Measurements from ENCODE around the gene DEPDC5.
"Not testable (repeated sequence)": the region's sequence is repeated elsewhere in the genome, so short reads cannot be mapped to it uniquely, and the experiment has no call there.

DEPDC5 gene

GRCh38 chr22:31789803-31790202, 36.0 kb downstream of the DEPDC5 start:
- no peak for TF ChIP-seq CTCF (IDR thresholded peaks at IDR 0.05; ENCODE audit: borderline replicate concordance, control extremely low read depth, extremely low read depth, insufficient read depth, missing control alignments)
- in situ Hi-C loops (cut with MboI; ENCODE audit: low sequenced_read_pairs, unreplicated experiment): no loop called here
- no peak for DNase-seq (ENCODE audit: low spot score)

GRCh38 chr22:31790240-31790639, 36.4 kb downstream of the DEPDC5 start:
- peak; percentile 62 for DNase-seq (ENCODE audit: low spot score)
- in situ Hi-C loops (cut with MboI; ENCODE audit: low sequenced_read_pairs, unreplicated experiment): no loop called here
- TF ChIP-seq CTCF (IDR thresholded peaks at IDR 0.05; ENCODE audit: borderline replicate concordance, control extremely low read depth, extremely low read depth, insufficient read depth, missing control alignments): no peak

GRCh38 chr22:31799358-31799757, 45.5 kb downstream of the DEPDC5 start:
- DNase-seq (ENCODE audit: low spot score); in situ Hi-C loops (cut with MboI; ENCODE audit: low sequenced_read_pairs, unreplicated experiment): not testable (repeated sequence)

- DNase-seq (ENCODE audit: low spot score): no peak
- no peak for TF ChIP-seq CTCF (IDR thresholded peaks at IDR 0.05; ENCODE audit: borderline replicate concordance, control extremely low read depth, extremely low read depth, insufficient read depth, missing control alignments)
- in situ Hi-C loops (cut with MboI; ENCODE audit: low sequenced_read_pairs, unreplicated experiment): no loop called here
Observed at GRCh38 chr22:31800065-31800464, 46.2 kb downstream of the DEPDC5 start.

- in situ Hi-C loops (cut with MboI; ENCODE audit: low sequenced_read_pairs, unreplicated experiment); DNase-seq (ENCODE audit: low spot score): not testable (repeated sequence)
Observed at GRCh38 chr22:31800861-31801260, 47.0 kb downstream of the DEPDC5 start.

- no peak for TF ChIP-seq CTCF (IDR thresholded peaks at IDR 0.05; ENCODE audit: borderline replicate concordance, control extremely low read depth, extremely low read depth, insufficient read depth, missing control alignments)
- in situ Hi-C loops (cut with MboI; ENCODE audit: low sequenced_read_pairs, unreplicated experiment): no loop called here
- DNase-seq (ENCODE audit: low spot score): no peak
Observed at GRCh38 chr22:31802575-31802974, 48.8 kb downstream of the DEPDC5 start.

- in situ Hi-C loops (cut with MboI; ENCODE audit: low sequenced_read_pairs, unreplicated experiment): no loop called here
- DNase-seq (ENCODE audit: low spot score): no peak
- no peak for TF ChIP-seq CTCF (IDR thresholded peaks at IDR 0.05; ENCODE audit: borderline replicate concordance, control extremely low read depth, extremely low read depth, insufficient read depth, missing control alignments)
Observed at GRCh38 chr22:31806751-31807150, 52.9 kb downstream of the DEPDC5 start.

- DNase-seq (ENCODE audit: low spot score): no peak
- no peak for TF ChIP-seq CTCF (IDR thresholded peaks at IDR 0.05; ENCODE audit: borderline replicate concordance, control extremely low read depth, extremely low read depth, insufficient read depth, missing control alignments)
- in situ Hi-C loops (cut with MboI; ENCODE audit: low sequenced_read_pairs, unreplicated experiment): no loop called here
Observed at GRCh38 chr22:31812977-31813605, 59.3 kb downstream of the DEPDC5 start.

- in situ Hi-C loops (cut with MboI; ENCODE audit: low sequenced_read_pairs, unreplicated experiment); DNase-seq (ENCODE audit: low spot score): not testable (repeated sequence)
Observed at GRCh38 chr22:31813898-31814297, 60.1 kb downstream of the DEPDC5 start.

All from GM13976 (cell line).